Esophagus muscularis mucosa (tissue), 4 donors: ENCODE measurements around the gene TTYH1.

Experiments used
- EP300 ChIP-seq: sonication (generic); formaldehyde crosslinking; IDR thresholded peaks from one replicate; pipeline ENCODE4 v1.6.1; 2017; ENCODE audit warnings: antibody characterized with exemption
- POLR2A ChIP-seq: fragments of 450-650 bp; IDR thresholded peaks from one replicate; pipeline ENCODE4 v1.6.1; 2017; ENCODE audit warnings: antibody characterized with exemption, moderate library complexity, mild to moderate bottlenecking, low read depth
- POLR2AphosphoS5 ChIP-seq, 2 donors: sonication (generic); formaldehyde crosslinking; IDR thresholded peaks; one replicate each; pipeline ENCODE4 v1.6.1; 2017; ENCODE audit warnings: antibody characterized with exemption in 2 of 2
- TF ChIP-seq, protein P1 (sequence below), 3 experiments: fragments of 200-600 bp in 2 of 3; fragments of 450-650 bp in 1 of 3; sonication (generic) in 2 of 3; IDR thresholded peaks; one replicate each; pipeline ENCODE4 v1.5.1; 2017 to 2019; ENCODE audit warnings: antibody characterized with exemption in 3 of 3, mild to moderate bottlenecking in 2 of 3, moderate library complexity in 1 of 3

DNA sequence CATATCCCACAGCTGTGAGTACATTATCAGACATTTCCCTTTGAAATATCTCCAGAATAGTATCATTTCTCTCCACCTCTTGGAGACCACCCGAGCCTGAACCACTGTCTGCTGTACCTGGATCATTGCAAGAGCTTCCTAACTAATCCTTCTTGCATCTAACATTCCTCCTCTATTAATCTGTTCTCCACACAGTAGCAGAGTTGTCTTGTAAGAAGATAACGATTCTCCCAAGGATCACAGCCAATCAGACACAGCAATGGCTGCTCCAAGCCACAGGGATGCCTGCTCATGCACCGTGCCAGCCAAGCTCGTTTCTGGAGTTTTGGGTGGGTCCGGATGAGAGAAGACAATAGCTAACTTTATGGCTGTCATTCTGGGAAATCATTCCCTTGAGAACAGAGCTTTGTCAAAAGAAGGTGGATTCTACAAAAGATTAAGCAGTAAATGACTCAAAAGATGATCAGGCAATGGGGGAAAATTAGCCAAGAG is 36.0 kb upstream of the TTYH1 start:
- TF ChIP-seq, protein P1, sequence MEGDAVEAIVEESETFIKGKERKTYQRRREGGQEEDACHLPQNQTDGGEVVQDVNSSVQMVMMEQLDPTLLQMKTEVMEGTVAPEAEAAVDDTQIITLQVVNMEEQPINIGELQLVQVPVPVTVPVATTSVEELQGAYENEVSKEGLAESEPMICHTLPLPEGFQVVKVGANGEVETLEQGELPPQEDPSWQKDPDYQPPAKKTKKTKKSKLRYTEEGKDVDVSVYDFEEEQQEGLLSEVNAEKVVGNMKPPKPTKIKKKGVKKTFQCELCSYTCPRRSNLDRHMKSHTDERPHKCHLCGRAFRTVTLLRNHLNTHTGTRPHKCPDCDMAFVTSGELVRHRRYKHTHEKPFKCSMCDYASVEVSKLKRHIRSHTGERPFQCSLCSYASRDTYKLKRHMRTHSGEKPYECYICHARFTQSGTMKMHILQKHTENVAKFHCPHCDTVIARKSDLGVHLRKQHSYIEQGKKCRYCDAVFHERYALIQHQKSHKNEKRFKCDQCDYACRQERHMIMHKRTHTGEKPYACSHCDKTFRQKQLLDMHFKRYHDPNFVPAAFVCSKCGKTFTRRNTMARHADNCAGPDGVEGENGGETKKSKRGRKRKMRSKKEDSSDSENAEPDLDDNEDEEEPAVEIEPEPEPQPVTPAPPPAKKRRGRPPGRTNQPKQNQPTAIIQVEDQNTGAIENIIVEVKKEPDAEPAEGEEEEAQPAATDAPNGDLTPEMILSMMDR (IDR thresholded peaks at IDR 0.05) = no peak
- TF ChIP-seq POLR2AphosphoS5 (IDR thresholded peaks at IDR 0.05) (no peak), POLR2A (no peak), EP300 (no peak)
